KOPT-K1 (cell line): ENCODE data around the gene LRRN2.

Experiments used
- H3K27ac ChIP-seq: fragments of 200-600 bp; sonication (generic); 2 replicates; pipeline ENCODE4 v1.5.1; 2016; ENCODE audit warnings: antibody characterized with exemption, mild to moderate bottlenecking, low read depth, low read length; ENCODE audit not compliant: poor library complexity, severe bottlenecking
- H3K36me3 ChIP-seq: fragments of 200-600 bp; sonication (generic); 2 replicates; pipeline ENCODE4 v1.5.1; 2017; ENCODE audit warnings: antibody characterized with exemption, mild to moderate bottlenecking, low read length, moderate library complexity; ENCODE audit not compliant: insufficient read depth
- H3K9me3 ChIP-seq: fragments of 200-600 bp; sonication (generic); 2 replicates; pipeline ENCODE4 v1.5.1; 2017; ENCODE audit warnings: antibody characterized with exemption, low read length, mild to moderate bottlenecking; ENCODE audit not compliant: insufficient read depth, poor library complexity, severe bottlenecking

LRRN2 gene

DNA sequence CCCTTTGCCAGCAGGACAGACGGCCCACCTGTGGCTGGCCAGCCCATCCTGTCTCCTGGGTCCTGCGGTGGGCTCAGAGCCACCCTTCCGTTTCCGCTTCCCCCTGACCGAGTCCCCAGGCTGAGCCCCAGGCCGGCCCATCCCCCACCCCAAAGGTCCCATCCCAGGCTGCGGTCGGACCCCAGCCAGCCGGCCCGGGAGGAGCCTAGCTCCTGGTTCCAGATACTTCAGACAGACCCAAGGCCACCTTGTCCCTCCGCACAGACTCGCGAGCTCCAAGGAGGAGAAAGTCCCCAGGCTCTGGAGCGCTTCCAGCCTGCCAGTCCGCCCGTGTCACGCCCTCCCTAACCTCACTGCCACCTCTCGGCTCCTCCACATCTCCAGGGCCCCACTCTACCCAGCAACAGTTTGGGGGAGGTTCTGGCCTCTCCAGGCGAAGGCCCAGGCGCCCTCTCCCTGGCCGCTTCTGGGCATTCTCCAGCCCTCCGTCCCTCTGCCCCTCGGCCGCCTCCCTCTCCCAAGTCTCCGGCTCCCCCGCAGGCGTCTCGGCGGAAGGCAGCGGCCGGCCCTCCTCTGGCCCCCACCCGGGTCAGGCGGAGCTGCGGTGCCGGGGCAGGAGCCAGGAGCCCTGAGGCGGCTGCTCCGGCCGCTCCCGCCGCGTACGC lies 835 bp downstream of the LRRN2 start:
- no peak overlapping the region for H3K27ac ChIP-seq
- no peaks in the 10 kb centered on the region for H3K36me3 ChIP-seq
- no peaks in the 10 kb centered on the region for H3K9me3 ChIP-seq

DNA sequence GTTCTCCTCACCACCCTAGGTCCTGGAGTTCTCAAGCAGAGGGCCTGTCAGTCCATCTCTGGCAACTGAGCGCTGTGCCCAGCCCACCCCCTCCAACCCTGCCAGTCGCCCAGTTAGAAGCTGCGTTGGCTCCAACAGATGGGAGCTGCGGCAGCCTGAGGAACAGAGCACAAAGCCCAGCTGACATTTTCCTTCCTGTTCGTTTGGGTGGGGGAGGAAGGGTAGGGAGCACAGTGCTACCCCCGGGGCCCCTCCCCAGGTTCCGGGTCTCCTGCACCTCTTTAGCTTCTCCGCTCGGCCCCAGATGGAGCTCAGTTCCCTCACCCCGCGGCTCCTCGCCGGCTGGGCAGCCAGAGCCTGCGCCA lies 1.4 kb downstream of the LRRN2 start:
- Histone ChIP-seq H3K9me3 (no peaks in the 10 kb centered on the region), H3K27ac (no peak overlapping the region), H3K36me3 (no peaks in the 10 kb centered on the region)

DNA sequence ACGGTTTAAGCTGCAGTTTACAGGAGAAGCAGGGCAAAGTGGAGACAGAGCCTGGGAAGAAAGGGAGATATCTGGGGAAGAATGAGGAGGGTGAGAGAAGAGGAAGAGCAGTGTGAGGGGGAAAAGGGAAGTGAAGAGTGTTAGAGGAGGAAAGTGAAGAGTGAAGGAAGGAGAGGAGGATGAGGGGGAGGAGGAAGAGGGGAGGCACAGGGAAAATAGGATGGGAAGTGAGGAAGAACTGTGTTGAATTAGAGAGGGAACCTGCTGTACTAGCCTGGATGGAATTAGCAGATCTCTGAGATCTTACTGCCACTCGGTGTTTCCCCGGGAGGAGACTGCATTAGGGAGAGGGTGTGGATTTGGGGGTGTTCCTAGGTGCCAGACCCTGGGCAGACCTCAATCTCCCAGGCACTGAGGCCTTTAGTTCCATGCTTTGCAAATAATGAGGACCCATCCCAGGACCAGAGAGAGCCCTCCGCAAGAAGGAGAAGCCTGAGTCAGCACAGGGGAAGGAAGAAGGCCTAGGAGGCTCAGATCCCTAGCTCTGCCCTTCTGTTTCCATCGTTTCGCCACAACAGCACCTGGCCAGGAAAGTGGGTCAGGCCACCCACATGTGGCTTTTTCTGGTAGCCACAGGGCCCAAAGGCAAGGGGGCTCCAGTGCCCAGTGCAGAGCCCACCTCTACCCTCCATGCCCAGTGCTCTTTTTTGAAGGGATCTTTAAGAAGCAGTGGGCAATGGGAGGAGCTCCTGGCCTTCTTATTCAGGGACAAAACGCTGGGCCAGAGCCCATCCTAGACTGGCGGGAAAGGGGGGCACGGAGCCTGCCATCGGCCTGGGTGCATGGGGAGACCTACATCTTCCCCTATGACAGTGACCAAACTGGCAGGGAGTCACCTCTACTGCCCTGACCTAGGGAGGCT lies 2.0 kb downstream of the LRRN2 start:
- Histone ChIP-seq H3K9me3 (no peaks in the 10 kb centered on the region), H3K36me3 (no peaks in the 10 kb centered on the region), H3K27ac (no peak overlapping the region)

DNA sequence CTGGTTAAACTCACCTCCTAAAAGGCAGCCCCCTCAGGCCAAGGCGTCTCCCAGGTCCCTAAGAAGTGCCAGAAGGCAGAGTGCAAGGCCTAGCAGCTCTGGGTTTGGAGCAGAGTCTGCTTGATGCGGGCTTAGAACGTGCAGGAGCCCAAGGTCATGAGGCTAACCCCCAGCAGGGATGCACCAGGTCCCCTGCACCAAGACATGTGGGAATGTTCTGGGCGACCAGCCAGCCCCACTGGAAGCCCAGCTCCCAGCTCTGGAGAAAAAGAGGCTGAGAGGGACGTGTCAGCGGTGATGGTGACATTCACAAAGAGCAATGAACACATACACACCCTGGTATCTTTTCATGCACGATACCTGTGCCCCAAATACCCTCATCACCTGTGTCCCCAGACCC lies 5.1 kb downstream of the LRRN2 start:
- Histone ChIP-seq H3K9me3 (no peaks in the 10 kb centered on the region), H3K36me3 (no peaks in the 10 kb centered on the region), H3K27ac (no peak overlapping the region)

DNA sequence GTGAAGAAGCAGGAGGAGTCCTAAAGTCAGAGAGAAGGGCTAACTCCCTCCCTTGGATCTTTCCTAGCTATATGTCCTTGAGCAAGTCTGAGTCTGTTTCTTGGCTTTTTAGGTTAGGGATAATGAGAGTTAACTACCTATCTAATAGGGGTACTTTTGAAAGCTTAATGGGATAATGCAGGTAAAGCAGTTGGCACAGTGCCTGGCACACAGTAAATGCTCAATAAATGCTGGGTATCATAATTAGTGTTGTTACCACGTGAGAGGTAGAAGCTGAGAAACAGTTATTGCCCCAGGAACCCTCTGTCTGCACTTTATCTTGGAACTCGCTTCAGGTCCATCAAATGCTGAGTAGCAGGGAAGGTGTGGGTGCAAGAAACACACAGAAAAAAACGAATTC lies 5.5 kb downstream of the LRRN2 start:
- no peaks in the 10 kb centered on the region for H3K36me3 ChIP-seq
- no peak overlapping the region for H3K27ac ChIP-seq
- H3K9me3 ChIP-seq, result no peaks in the 10 kb centered on the region

DNA sequence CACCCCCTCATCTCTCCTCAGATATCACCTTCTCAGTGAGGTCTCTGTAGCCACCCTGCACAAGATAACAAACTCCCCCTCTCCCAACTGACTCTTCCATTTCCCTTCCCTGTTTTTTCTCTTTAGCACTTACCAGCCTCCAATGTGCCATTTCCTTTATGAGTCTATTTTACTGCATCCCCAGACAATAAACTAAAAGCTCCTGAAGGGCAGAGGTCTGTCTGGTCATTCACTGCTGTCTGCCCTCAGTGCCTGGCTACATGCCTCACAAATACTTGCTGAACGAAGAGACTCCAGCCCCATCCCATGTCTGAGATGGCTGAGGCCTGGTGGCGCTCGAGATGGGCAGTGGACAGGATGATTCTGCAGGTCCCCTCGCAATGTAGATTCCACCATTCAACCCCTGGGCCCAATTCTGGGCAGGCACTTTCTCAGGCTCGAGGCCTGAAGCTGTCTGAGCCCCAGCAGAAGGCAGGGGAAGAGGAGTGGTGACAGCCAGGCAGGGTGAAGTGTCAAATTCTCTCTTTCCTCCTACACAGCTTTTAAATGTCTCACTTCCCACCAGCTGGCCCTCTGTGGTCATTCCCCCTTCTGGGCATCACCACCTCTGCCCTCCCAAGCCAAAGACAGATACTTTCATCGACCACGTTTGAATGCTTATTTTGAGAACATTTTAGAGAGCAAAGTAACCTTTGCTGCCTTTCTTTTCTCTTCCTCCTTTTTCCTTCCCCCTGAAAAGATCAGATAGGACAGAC lies 6.6 kb downstream of the LRRN2 start:
- H3K27ac ChIP-seq, result no peak overlapping the region
- H3K36me3 ChIP-seq, result no peaks in the 10 kb centered on the region
- no peaks in the 10 kb centered on the region for H3K9me3 ChIP-seq

DNA sequence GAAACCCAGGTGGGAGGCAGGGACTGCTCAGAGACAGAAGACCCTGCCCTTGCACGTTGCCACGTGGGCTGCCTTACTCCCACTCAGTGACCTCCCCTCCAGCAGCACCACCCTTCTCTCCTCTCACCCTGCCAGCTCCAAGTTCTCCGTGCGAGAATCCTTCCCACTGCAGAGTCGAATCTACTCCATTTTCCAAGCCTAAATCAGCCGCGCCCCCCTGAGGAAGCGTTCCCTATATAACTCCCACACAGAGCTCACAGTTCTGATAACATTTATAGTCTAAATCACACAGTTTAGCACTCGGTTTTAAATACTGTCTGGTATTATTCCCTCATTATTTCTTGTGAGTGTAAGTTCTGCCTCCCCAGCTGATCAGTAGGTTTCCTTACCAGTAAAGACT lies 7.7 kb downstream of the LRRN2 start:
- Histone ChIP-seq H3K36me3 (no peaks in the 10 kb centered on the region), H3K27ac (no peak overlapping the region), H3K9me3 (no peaks in the 10 kb centered on the region)

DNA sequence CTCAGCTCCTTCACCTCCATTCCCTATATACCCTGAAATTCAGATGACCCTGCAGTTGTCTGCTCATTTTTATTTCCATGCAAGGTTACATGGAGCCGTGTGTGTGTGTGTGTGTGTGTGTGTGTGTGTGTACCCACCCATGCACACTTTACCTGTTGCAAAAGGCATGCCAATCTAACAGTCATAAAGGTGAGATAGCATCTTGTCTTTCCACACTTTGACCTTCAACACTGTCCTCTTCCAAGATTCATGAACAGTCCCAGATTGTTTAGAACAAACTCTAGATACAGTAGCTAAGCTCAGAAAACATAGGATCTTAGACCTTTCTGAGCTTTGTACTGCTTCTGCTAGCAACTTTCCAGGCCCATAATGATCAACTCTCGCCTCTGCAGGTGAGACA lies 9.5 kb downstream of the LRRN2 start:
- H3K36me3 ChIP-seq, result no peaks in the 10 kb centered on the region
- H3K27ac ChIP-seq, result no peak overlapping the region
- H3K9me3 ChIP-seq, result no peaks in the 10 kb centered on the region

DNA sequence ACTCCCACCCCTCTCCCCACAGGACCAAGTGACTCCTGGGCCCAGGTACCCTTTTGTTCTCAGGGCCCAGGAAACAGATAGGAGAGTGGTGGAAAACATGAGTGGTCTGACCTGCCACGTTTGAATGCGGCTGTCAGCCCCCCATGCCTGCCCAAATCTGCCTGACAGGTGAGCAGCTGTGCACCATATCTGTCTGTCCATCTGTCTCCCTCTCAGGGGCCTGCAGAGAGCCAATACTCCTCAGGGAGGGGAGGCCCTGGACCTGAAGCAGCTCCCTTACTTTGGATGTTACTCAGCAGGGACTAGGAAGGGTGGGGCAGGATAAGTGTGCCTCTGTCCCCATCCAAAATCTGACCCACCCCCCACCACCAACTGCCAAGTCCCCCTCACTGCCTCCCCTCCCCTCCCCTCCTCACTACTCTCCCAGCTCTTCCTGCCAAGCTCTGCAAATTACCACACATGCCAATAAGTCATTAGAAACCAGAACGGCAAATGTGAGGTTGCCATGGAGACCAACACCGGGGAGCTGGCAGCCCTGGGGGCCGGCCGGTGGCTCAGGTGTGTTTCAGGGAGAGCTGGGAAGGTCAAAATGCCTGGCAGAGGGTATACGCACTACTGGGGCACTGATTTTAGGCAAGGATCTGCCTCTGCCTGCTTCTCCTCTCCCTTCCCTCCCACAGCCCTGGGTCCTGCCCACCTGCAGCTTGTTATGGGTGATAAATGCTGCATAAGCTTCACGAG lies 11.5 kb downstream of the LRRN2 start:
- no peaks in the 10 kb centered on the region for H3K9me3 ChIP-seq
- H3K27ac ChIP-seq, result no peak overlapping the region
- no peaks in the 10 kb centered on the region for H3K36me3 ChIP-seq

DNA sequence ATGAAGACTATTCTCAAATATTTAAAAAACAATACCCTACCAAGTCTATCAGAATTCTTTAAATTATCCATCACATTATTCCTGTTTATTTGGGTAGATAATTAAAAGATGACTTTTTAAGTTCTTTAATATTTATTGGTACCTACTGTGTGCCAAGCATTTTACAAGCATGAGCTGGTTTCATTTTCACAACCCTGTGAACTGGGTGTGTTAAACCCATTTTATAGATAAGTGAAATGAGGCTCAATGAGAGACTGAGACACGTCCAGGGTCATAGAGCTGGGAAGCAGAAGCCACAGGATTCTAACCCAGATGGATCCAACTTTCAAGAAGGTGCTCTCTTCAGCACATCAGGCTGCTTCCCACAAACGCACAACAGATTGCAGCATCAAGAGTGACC lies 12.3 kb downstream of the LRRN2 start:
- H3K36me3 ChIP-seq, result no peaks in the 10 kb centered on the region
- no peak overlapping the region for H3K27ac ChIP-seq
- no peaks in the 10 kb centered on the region for H3K9me3 ChIP-seq

DNA sequence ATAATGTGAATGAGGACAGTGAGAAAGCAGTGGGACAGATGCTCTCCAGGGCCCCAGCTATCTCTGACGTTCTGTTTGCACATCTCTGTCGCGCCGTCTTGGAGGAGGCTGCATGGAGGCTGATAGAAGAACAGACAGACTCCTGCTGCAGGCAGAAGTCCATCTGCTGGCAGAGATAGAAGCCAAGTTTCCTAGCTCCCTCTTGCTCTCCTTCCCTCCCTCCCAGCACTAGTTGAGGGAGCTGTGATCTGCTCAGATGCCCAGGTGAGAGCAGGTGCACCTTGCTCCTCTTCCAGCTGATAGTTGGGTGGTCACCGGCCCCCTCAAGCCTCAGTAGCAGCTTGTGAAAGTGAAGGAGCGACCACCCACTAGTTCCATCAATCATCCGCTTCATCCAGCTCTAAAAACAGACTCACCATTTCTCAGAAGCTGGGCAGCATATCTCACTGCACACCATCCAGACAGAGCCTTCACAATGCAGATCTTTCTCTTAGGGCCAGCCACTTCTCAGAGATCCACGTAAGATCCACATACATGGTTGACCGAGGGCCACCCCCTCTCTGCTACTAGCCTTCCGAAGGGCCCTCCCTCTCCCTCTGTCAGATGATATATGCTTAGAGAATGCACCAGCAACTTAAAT lies 12.9 kb downstream of the LRRN2 start:
- Histone ChIP-seq H3K27ac (no peak overlapping the region), H3K9me3 (no peaks in the 10 kb centered on the region)

DNA sequence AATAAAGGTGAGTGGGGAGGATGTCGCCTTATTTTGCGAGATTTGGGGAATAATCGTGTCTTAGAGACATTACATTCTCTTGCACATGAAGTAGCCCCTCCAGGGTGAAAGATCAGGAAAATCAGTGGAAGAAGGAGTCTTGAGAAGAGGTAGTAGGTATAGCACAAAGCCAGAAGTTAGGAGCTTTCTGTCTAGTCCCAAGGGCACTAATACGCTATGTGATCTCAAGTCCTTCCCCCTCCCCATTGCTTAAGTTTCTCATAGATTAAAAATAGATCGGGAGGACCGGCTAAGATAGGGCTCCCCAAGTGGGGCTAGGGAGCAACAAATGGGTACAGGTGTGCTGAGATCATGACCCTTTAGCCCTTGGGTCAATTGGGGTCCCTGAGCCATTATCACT lies 13.5 kb downstream of the LRRN2 start:
- H3K36me3 ChIP-seq, result no peaks in the 10 kb centered on the region
- no peak overlapping the region for H3K27ac ChIP-seq
- H3K9me3 ChIP-seq, result no peaks in the 10 kb centered on the region

More for the DNA sequence above, 12.9 kb downstream of the LRRN2 start:
- no peaks in the 10 kb centered on the region for H3K36me3 ChIP-seq

DNA sequence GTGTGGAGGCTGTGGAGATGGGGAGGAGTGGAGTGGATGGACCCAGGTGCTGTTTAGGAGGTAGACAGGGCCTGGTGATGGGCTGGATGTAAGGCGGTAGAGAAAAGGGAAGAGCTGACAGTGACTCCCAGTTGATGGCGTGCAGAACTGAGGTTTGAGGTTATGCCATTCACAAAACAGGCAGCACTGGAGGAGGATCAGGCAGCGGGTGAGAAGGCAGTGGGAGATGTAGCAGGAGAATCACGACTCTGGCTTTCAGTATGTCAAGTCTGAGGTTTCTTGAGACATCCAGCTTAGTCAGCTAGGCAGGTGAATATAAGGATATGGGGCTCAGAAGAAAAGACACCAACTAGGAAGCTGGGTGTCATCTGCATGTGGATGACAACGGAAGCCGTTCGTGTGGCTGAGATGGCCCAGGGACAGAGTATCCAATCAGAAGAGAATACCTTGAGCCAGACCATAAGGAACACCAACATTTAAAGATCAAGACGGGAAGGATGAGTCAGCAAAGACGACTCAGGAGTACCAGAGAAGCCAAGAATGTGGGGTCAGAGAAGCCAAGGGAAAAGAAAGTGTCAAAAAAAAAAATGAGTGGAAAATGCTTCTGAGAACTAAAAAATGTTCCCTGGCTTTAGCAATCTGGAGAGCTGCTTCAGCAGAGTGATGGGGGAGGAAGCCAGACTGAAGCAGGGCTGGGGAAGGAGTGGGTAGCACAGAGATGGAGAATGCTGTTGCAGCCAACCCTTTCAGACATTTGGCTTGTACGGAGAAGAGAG lies 15.2 kb downstream of the LRRN2 start:
- Histone ChIP-seq H3K27ac (no peak overlapping the region), H3K36me3 (no peaks in the 10 kb centered on the region), H3K9me3 (no peaks in the 10 kb centered on the region)

DNA sequence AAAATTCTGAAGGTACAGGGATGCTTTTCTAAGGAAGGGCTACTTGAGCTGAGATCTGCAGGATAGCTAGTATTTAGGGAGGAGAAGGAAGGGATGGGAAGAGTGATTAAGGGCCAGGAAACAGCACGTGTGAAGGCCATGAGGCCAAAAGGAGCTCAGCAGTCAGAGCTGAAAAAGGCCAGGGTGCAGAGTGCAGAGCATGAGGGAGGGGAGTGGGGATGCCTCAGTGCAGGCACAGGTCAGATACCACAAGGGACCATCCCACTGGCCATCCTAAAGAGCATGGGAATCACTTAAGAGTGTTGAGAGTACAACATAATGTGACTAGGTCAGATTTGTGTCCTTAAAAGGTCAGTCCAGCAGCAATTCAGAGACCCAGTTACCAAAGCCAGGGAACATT lies 16.0 kb downstream of the LRRN2 start:
- Histone ChIP-seq H3K9me3 (no peaks in the 10 kb centered on the region), H3K36me3 (no peaks in the 10 kb centered on the region), H3K27ac (no peak overlapping the region)
